AG08395 (cell line): Measurements from ENCODE around the gene OTUD1.

Source experiments
- DNase-seq: peaks from one replicate; pipeline ENCODE4 v3.0.0; 2012; ENCODE audit warnings: mixed read lengths, low spot score

Gene OTUD1

DNA sequence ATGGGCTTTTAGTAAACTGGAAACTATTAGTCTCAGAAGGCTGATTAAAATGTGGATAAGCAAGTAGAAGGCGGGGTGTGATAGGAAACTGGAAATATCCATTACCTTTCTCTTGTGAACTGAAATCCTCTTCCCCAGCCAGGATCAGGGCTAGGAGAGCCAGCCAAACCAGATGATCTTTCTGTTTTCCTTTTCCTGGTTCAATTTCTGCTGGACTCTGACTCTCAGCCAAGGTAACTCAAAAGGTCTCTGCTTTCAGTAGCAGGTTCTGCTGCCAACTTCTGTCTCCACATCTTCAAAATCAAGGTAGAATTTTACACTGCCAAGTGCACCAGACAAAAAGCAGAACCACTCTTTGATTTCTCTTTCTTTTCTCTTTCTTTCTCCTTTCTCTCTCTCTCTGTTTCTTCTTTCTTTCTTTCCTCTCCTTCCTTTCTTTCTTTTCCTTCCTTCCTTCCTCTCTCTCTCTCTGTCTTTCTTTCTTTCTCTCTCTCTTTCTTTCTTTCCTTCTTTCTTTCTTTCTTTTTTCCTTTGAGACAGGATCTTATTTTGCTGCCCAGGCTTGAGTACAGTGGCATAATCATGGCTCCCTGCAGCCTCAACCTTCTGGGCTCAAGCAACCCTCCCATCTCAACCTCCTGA is 30.8 kb downstream of the OTUD1 start:
- no peak for DNase-seq

DNA sequence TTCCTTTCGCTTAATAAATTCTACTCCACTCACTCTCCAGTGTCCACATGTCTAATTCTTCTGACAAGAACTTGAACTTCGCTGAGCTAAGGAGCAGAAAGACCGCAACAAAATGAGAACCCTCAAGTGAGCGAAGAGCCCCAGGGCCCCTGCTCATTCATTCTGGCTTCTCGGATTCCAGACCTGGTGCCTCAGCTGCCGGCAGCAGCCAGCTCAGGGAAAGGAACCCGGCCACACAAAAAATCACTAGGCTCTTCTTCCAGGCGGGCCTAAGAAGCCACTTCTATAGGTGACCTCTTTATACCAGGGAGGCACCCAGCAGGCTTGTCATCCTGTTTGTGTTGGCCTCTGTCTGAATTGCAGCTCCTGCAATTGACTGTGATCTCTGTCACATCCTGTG is 33.3 kb downstream of the OTUD1 start:
- no peak for DNase-seq

DNA sequence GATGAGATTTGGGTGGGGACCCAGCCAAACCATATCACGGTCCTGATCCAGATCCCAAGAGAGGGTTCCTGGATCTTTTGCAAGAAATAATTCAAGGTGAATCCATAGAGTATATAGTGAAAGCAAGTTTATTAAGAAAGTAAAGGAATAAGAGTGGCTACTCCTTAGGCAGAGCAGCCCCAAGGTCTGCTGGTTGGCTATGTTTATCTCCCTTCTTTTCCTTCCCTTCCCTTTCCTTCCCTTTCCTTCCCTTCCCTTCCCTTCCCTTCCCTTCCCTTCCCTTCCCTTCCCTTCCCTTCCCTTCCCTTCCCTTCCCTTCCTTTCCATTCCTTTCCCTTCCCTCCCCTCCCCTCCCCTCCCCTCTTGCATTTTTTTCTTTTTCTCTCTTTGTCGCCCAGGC is 35.2 kb downstream of the OTUD1 start:
- no peak for DNase-seq

DNA sequence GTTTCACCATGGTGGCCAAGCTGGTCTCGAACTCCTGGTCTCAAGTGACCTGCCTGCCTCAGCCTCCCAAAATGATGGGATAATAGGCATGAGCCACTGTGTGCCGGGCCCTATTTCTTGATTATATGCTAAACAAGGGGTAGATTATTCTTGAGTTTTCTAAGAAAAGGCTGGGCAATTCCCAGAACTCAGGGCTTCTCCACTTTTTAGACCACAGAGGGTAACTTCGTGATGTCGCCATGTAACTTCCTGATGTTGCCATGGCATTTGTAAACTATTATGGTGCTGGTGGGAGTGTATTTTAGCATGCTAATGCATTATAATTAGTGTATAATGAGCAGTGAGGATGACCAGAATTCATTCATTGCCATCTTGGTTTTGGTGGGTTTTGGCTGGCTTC is 35.8 kb downstream of the OTUD1 start:
- no peak for DNase-seq

DNA sequence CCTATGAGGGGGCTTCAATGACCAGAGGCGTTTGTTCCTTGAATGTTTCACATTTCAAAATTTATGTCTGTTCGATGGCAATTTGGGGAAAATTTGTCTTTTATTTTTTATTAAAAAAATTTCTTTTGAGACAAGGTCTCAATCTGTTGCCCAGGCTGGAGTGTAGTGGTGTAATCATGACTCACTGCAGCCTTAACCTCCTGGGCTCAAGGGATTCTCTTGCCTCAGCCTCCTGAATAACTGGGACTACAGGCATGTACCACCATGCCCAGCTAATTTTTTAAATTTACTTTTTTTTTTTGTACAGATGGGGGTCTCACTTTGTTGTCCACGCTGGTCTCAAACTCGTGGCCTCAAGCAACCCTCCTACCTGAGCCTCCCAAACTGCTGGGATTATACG is 39.7 kb downstream of the OTUD1 start:
- no peak for DNase-seq

DNA sequence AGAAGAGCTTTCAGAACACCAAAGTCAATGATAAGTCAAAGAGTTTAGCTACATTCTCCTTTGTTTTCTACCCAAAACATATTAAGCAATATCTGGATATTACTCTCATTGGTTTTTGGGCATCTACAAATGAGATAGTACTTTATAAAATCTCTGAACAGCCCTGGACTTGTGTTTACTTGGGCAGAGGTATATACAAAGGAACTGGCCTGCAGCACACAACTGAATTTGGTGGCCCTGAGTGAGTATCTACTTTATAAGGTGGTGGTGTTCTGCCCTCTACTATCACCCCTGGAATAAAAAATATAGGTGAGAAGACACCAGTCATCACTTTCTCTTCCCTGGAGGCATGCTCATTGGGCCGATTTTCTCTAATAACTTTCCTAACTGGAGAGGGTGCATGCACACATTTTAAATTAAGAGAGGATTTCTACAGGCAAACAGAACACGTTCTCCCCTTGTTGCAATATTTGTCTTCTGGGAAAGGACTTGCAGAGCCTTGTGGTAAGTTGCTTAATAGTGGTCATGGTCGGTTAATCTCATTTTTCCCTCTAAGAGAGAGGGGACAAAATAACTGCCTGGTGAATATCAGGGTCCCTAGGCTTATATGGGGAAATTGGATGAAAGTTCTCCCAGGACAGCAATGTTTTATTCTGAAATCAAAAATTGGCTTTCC is 41.1 kb downstream of the OTUD1 start:
- no peak for DNase-seq

DNA sequence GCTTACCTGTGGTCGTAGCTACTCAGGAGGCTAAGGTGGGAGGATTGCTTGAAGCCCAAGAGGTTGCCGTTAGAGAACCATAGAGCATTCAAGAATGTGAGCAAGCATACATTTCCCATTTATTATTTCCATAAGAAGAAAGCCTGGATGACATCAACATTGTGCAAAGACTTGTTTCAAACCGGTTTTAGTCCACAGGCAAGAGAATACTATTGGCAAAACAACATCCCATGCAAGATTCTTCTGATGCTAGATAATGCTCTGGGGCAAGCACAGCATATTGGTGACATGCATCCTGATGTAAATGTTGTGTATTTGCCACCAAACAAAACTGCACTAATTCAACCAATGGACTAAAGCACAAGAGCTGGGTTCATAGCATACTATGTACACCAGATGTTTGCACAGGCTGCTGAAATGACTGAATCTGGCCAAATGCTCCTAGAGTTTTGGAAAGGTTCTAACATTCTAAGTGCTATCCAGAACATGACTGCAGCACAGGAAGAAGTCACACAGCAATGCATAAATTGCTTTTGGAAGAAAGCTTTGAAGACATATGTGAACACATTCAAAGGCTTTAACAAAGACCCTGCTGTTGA is 42.6 kb downstream of the OTUD1 start:
- no peak for DNase-seq

DNA sequence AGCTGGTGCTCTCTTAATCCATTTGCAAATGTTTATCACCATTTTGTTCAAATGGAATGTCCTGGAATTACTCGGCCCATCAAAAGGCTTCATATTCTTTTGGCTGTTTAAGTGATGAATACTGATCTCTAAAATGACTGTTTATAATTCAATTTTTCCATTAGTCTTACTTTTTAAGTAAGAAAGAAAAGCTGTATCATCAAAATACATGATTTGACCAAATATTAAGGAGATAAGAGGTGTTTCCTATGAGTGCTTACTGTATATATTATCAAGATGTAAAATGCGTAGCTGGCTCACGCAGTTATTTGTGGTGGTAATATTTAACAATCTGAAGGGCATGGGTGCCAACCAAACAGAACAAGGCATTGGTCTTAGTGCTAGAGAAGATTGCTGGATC is 51.2 kb downstream of the OTUD1 start:
- no peak for DNase-seq
